Epithelial cell of proximal tubule (primary cell): ENCODE measurements around the gene TANC1. TPM values are rescaled to one million over a fixed set of nuclear protein-coding genes. Genes with fewer than 3 reads are reported as not detected.
"Not testable (repeated sequence)": the region's sequence is repeated elsewhere in the genome, so short reads cannot be mapped to it uniquely, and the experiment has no call there.

ENCODE experiments used
- DNase-seq: peaks from one replicate; pipeline ENCODE4 v3.0.0-alpha.2; 2011; ENCODE audit warnings: low read depth
- H3K4me3 ChIP-seq: 2 replicates; pipeline ENCODE4 v1.5.1; 2011; ENCODE audit warnings: low read depth, mild to moderate bottlenecking, low read length
- CTCF ChIP-seq: conservative IDR thresholded peaks from 2 replicates; pipeline ENCODE4 v1.5.1; 2012; ENCODE audit warnings: low read depth, mild to moderate bottlenecking, low read length
- total RNA-seq: library from RNA; depleted of rRNA; stranded (reverse); fragments of >200 nt; gene quantifications from 2 replicates; pipeline ENCODE4 v1.2.3, GENCODE V29; 2015

TANC1 gene
- total RNA-seq, 1 donor from 2014 or later, result 14.3 TPM

- no peak for DNase-seq
- no peak overlapping the region for H3K4me3 ChIP-seq
- no peak for TF ChIP-seq CTCF
These were observed 170.9 kb downstream of the TANC1 start for GRCh38 chr2:159139216-159139933.

- no peak overlapping the region for H3K4me3 ChIP-seq
- no peak for DNase-seq
- TF ChIP-seq CTCF, result no peak
These were observed 171.8 kb downstream of the TANC1 start for GRCh38 chr2:159140070-159140769.

GRCh38 chr2:159140821-159141220 lies 172.4 kb downstream of the TANC1 start:
- DNase-seq, H3K4me3 ChIP-seq: not testable (repeated sequence)

- no peak overlapping the region for H3K4me3 ChIP-seq
- TF ChIP-seq CTCF, result no peak
- no peak for DNase-seq
These were observed 176.6 kb downstream of the TANC1 start for GRCh38 chr2:159144776-159145614.

- H3K4me3 ChIP-seq, result no peak overlapping the region
- no peak for TF ChIP-seq CTCF
- no peak for DNase-seq
These were observed 177.4 kb downstream of the TANC1 start for GRCh38 chr2:159145745-159146354.

- H3K4me3 ChIP-seq, result no peak overlapping the region
- no peak for DNase-seq
- no peak for TF ChIP-seq CTCF
These were observed 178.7 kb downstream of the TANC1 start for GRCh38 chr2:159146996-159147666.
